Measurements from ENCODE around the gene HYCC2. TPM values are rescaled to one million over a fixed set of nuclear protein-coding genes. Genes with fewer than 3 reads are reported as not detected.

HYCC2 gene
- polyA plus RNA-seq, 1 experiment, result 3.0 TPM

- Histone ChIP-seq H3K36me3 (ENCODE audit: control insufficient read depth, insufficient read depth, low read length) (no peaks in the 10 kb centered on the region), H3K27me3 (ENCODE audit: control insufficient read depth, insufficient read depth, low read length) (no peaks in the 10 kb centered on the region), H3K4me3 (ENCODE audit: low read depth, low read length) (no peak overlapping the region)
- POLR2A ChIA-PET, result no interaction called here
- TF ChIP-seq CTCF (IDR thresholded peaks at IDR 0.05; ENCODE audit: insufficient read depth, low read depth, low read length), result no peak
- no peak for DNase-seq (ENCODE audit: low read depth)
- CTCF ChIA-PET, result interaction anchor here (1.1 kb wide), 1 partner anchor 11 kb away, joined by 3 read pairs; no protein-coding TSS in a partner anchor
Observed at GRCh38 chr2:201105759-201106158, 34.3 kb upstream of the HYCC2 start.

DNA sequence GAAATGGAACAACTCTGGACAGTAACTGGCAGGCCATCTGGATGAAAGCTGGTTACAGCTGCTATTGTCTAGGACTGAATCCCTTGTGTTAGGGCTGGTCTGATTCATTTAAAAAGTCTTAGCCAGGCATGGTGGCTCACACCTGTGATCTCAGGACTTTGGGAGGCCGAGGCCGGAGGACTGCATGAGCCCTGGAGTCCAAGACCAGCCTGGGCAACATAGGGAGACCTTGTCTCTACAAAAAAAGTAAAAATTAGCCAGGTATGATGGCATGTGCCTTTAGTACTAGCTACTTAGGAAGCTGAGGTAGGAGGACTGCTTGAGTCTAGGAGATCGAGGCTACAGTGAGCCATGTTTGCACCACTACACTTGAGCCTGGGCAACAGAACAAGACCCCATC, 29.0 kb upstream of the HYCC2 start:
- DNase-seq (ENCODE audit: low read depth), result no peak
- Histone ChIP-seq H3K36me3 (ENCODE audit: control insufficient read depth, insufficient read depth, low read length) (no peaks in the 10 kb centered on the region), H3K4me3 (ENCODE audit: low read depth, low read length) (no peak overlapping the region), H3K27me3 (ENCODE audit: control insufficient read depth, insufficient read depth, low read length) (no peaks in the 10 kb centered on the region)
- POLR2A ChIA-PET, result no interaction called here
- TF ChIP-seq CTCF (IDR thresholded peaks at IDR 0.05; ENCODE audit: insufficient read depth, low read depth, low read length), result no peak
- CTCF ChIA-PET, result interaction anchor here (1.3 kb wide), 1 partner anchor 32 kb away, joined by 3 read pairs; no protein-coding TSS in a partner anchor

DNA sequence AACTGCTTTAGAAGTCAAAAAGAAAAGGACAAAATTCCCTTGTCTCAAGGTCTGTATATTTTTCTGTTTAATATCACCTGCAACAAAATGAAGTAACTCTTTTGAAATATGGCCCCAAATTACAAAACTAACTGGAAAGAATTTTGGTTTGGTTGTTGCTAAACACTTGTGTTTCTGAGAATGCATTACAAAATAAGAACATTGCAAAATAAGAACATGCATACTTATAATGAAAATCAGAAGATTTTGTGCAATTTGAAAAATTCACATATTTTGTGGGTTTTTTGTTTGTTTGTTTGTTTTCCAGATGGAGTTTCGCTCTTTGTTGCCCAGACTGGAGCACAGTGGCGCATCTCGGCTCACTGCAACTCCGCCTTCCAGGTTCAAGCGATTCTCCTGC, 22.1 kb upstream of the HYCC2 start:
- Histone ChIP-seq H3K36me3 (ENCODE audit: control insufficient read depth, insufficient read depth, low read length) (no peaks in the 10 kb centered on the region), H3K27me3 (ENCODE audit: control insufficient read depth, insufficient read depth, low read length) (no peaks in the 10 kb centered on the region), H3K4me3 (ENCODE audit: low read depth, low read length) (no peak overlapping the region)
- no peak for TF ChIP-seq CTCF (IDR thresholded peaks at IDR 0.05; ENCODE audit: insufficient read depth, low read depth, low read length)
- DNase-seq (ENCODE audit: low read depth), result no peak
- POLR2A ChIA-PET, result no interaction called here
- CTCF ChIA-PET, result no interaction called here

DNA sequence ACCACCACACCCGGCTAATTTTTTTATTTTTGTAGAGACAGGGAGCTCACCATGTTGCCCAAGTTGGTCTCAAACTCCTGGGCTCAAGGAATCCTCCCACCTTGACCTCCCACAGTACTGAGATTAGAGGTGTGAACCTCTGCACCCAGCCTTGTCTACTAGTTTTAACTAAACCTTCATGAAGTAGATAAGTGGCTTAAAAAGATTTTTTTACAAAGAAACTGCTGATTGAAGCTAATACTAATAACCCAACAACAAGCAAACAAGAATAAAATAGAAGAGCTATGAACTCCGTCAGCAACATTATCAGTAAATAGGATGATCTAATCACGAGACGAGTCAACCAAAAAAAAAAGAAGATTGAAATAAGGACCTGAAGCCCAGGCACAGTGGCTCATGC, 19.1 kb upstream of the HYCC2 start:
- Histone ChIP-seq H3K36me3 (ENCODE audit: control insufficient read depth, insufficient read depth, low read length) (no peaks in the 10 kb centered on the region; the same call in 1 of the 2 replicates), H3K27me3 (ENCODE audit: control insufficient read depth, insufficient read depth, low read length) (no peaks in the 10 kb centered on the region), H3K4me3 (ENCODE audit: low read depth, low read length) (no peak overlapping the region)
- POLR2A ChIA-PET, result no interaction called here
- no peak for DNase-seq (ENCODE audit: low read depth)
- TF ChIP-seq CTCF (IDR thresholded peaks at IDR 0.05; ENCODE audit: insufficient read depth, low read depth, low read length), result no peak
- CTCF ChIA-PET, result interaction anchor here (1.0 kb wide), 1 partner anchor 21 kb away, joined by 3 read pairs; no protein-coding TSS in a partner anchor

GRCh38 chr2:201084863-201085262, 13.4 kb upstream of the HYCC2 start:
- POLR2A ChIA-PET, result no interaction called here
- Histone ChIP-seq H3K27me3 (ENCODE audit: control insufficient read depth, insufficient read depth, low read length) (no peaks in the 10 kb centered on the region), H3K4me3 (ENCODE audit: low read depth, low read length) (no peak overlapping the region), H3K36me3 (ENCODE audit: control insufficient read depth, insufficient read depth, low read length) (no peaks in the 10 kb centered on the region; the same call in 1 of the 2 replicates)
- no peak for DNase-seq (ENCODE audit: low read depth)
- TF ChIP-seq CTCF (IDR thresholded peaks at IDR 0.05; ENCODE audit: insufficient read depth, low read depth, low read length), result no peak
- CTCF ChIA-PET, result interaction anchor here (1.0 to 1.6 kb wide), 2 partner anchors 15 to 73 kb away, joined by 3 read pairs; no protein-coding TSS in a partner anchor

All from BJ (cell line).